Measurements from ENCODE around the gene MUC5B. TPM values are rescaled to one million over a fixed set of nuclear protein-coding genes. Genes with fewer than 3 reads are reported as not detected.

The MUC5B gene
- total and polyA plus RNA-seq, 2 of the 13 experiments (the other 11 are each of a cell fraction or from before 2014, with no cell fraction given), result 0.01 TPM; not detected in 1

DNA sequence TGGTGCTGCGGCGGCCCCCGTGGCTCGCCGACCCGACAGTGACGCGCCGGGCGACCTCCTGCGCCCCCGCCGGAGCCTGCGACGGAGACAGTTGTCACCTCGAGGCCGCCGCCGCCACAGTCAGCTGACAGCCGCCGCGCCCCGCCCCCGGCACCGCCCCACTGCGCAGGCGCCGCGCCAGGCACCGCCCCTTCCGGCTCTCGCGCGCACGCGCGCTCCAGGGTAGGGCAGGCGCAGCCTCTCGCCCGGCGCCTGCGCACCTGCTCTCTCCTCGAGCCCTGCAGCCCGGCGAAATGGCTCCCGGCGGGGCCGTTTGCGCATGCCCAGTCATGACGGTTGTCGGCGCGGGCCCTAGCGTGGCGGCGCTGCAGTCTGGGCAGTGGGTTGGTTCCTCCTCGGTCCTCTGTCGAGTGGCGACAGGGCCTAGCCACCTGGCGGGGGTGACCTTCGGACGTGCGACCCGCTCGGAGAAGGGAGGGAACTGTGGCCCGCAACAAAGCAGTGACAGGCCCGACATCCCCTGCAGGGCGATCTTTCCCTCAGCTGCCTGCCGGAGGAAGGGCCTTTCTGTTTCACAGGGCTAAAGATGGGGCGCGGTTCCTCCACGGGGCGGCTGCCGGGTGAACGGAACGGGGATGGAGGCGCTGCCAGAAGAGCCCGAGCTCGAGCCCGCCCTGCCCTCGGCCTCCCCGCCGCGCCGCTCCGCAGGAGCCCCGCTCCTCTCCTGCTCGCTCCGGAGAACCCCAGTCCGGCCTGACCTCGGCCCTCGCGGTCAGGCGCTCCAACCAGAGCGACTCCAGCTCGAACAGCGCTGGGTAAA is 86.8 kb downstream of the MUC5B start, which contains the start of gene TOLLIP (continued):
- TF ChIP-seq WIZ (CRISPR knock-in tag; IDR thresholded peaks at IDR 0.05) (peak; percentile 72; the same call in 1 of the 2 replicates), ZNF841 (CRISPR knock-in tag; IDR thresholded peaks at IDR 0.05; ENCODE audit: borderline replicate concordance) (peak; percentile 34; the same call in 1 of the 2 replicates), HDAC6 (IDR thresholded peaks at IDR 0.05; ENCODE audit: low read depth, low read length) (no peak), ADNP (CRISPR knock-in tag; IDR thresholded peaks at IDR 0.05) (no peak), JUND (CRISPR knock-in tag; IDR thresholded peaks at IDR 0.05) (no peak), ZNF3 (CRISPR knock-in tag; IDR thresholded peaks at IDR 0.05) (no peak), GTF2F1 (IDR thresholded peaks at IDR 0.05; ENCODE audit: low read length) (no peak), ATF7 (IDR thresholded peaks at IDR 0.05) (no peak), ATF7 (CRISPR knock-in tag; IDR thresholded peaks at IDR 0.05) (0 out of 2 replicates have a peak, but pooled peaks have one; percentile 67), PITX1 (CRISPR knock-in tag; IDR thresholded peaks at IDR 0.05) (no peak), PRMT3 (CRISPR knock-in tag; IDR thresholded peaks at IDR 0.05; ENCODE audit: borderline replicate concordance, low read depth) (no peak), MBNL3 (CRISPR knock-in tag; conservative IDR thresholded peaks at IDR 0.05) (no peak), KLF9 (CRISPR knock-in tag; IDR thresholded peaks at IDR 0.05; ENCODE audit: low read depth) (no peak)
- TF ChIP-seq, protein P1, sequence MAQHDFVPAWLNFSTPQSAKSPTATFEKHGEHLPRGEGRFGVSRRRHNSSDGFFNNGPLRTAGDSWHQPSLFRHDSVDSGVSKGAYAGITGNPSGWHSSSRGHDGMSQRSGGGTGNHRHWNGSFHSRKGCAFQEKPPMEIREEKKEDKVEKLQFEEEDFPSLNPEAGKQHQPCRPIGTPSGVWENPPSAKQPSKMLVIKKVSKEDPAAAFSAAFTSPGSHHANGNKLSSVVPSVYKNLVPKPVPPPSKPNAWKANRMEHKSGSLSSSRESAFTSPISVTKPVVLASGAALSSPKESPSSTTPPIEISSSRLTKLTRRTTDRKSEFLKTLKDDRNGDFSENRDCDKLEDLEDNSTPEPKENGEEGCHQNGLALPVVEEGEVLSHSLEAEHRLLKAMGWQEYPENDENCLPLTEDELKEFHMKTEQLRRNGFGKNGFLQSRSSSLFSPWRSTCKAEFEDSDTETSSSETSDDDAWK (CRISPR knock-in tag; IDR thresholded peaks at IDR 0.05), result no peak
- TF ChIP-seq, protein P2, sequence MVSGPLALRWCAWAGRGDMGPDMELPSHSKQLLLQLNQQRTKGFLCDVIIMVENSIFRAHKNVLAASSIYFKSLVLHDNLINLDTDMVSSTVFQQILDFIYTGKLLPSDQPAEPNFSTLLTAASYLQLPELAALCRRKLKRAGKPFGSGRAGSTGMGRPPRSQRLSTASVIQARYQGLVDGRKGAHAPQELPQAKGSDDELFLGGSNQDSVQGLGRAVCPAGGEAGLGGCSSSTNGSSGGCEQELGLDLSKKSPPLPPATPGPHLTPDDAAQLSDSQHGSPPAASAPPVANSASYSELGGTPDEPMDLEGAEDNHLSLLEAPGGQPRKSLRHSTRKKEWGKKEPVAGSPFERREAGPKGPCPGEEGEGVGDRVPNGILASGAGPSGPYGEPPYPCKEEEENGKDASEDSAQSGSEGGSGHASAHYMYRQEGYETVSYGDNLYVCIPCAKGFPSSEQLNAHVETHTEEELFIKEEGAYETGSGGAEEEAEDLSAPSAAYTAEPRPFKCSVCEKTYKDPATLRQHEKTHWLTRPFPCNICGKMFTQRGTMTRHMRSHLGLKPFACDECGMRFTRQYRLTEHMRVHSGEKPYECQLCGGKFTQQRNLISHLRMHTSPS (CRISPR knock-in tag; IDR thresholded peaks at IDR 0.05; ENCODE audit: low read depth), result no peak
- TF ChIP-seq, protein P3, sequence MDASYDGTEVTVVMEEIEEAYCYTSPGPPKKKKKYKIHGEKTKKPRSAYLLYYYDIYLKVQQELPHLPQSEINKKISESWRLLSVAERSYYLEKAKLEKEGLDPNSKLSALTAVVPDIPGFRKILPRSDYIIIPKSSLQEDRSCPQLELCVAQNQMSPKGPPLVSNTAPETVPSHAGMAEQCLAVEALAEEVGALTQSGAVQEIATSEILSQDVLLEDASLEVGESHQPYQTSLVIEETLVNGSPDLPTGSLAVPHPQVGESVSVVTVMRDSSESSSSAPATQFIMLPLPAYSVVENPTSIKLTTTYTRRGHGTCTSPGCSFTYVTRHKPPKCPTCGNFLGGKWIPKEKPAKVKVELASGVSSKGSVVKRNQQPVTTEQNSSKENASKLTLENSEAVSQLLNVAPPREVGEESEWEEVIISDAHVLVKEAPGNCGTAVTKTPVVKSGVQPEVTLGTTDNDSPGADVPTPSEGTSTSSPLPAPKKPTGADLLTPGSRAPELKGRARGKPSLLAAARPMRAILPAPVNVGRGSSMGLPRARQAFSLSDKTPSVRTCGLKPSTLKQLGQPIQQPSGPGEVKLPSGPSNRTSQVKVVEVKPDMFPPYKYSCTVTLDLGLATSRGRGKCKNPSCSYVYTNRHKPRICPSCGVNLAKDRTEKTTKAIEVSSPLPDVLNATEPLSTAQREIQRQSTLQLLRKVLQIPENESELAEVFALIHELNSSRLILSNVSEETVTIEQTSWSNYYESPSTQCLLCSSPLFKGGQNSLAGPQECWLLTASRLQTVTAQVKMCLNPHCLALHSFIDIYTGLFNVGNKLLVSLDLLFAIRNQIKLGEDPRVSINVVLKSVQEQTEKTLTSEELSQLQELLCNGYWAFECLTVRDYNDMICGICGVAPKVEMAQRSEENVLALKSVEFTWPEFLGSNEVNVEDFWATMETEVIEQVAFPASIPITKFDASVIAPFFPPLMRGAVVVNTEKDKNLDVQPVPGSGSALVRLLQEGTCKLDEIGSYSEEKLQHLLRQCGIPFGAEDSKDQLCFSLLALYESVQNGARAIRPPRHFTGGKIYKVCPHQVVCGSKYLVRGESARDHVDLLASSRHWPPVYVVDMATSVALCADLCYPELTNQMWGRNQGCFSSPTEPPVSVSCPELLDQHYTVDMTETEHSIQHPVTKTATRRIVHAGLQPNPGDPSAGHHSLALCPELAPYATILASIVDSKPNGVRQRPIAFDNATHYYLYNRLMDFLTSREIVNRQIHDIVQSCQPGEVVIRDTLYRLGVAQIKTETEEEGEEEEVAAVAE (CRISPR knock-in tag; IDR thresholded peaks at IDR 0.05; ENCODE audit: borderline replicate concordance), result 0 out of 2 replicates have a peak, but pooled peaks have one; percentile 35
- TF ChIP-seq, protein P4, sequence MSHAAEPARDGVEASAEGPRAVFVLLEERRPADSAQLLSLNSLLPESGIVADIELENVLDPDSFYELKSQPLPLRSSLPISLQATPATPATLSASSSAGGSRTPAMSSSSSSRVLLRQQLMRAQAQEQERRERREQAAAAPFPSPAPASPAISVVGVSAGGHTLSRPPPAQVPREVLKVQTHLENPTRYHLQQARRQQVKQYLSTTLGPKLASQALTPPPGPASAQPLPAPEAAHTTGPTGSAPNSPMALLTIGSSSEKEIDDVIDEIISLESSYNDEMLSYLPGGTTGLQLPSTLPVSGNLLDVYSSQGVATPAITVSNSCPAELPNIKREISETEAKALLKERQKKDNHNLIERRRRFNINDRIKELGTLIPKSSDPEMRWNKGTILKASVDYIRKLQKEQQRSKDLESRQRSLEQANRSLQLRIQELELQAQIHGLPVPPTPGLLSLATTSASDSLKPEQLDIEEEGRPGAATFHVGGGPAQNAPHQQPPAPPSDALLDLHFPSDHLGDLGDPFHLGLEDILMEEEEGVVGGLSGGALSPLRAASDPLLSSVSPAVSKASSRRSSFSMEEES (CRISPR knock-in tag; IDR thresholded peaks at IDR 0.05), result 0 out of 2 replicates have a peak, but pooled peaks have one; percentile 22
- TF ChIP-seq, protein P5, sequence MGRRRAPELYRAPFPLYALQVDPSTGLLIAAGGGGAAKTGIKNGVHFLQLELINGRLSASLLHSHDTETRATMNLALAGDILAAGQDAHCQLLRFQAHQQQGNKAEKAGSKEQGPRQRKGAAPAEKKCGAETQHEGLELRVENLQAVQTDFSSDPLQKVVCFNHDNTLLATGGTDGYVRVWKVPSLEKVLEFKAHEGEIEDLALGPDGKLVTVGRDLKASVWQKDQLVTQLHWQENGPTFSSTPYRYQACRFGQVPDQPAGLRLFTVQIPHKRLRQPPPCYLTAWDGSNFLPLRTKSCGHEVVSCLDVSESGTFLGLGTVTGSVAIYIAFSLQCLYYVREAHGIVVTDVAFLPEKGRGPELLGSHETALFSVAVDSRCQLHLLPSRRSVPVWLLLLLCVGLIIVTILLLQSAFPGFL (CRISPR knock-in tag; IDR thresholded peaks at IDR 0.05), result no peak
- TF ChIP-seq, protein P6, sequence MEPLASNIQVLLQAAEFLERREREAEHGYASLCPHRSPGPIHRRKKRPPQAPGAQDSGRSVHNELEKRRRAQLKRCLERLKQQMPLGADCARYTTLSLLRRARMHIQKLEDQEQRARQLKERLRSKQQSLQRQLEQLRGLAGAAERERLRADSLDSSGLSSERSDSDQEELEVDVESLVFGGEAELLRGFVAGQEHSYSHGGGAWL (CRISPR knock-in tag; IDR thresholded peaks at IDR 0.05), result peak; percentile 64; the same call in 1 of the 2 replicates

All from HepG2 (cell line).